H9 (cell line): ENCODE results near the gene RSU1. TPM values are rescaled to one million over a fixed set of nuclear protein-coding genes. Genes with fewer than 3 reads are reported as not detected.

Source experiments
- DNase-seq: peaks from one replicate; pipeline ENCODE4 v3.0.0-alpha.2; 2017
- H2AFZ ChIP-seq: one replicate; pipeline ENCODE4 v1.6.1; 2013; ENCODE audit warnings: mild to moderate bottlenecking, low read length, control low read depth, moderate library complexity
- H2AK5ac ChIP-seq: 2 replicates; pipeline ENCODE4 v1.6.1; 2013; ENCODE audit warnings: low read length, control low read depth, mixed read lengths; ENCODE audit not compliant: insufficient read length
- H2BK120ac ChIP-seq: one replicate; pipeline ENCODE4 v1.6.1; 2013; ENCODE audit warnings: low read depth, mild to moderate bottlenecking, low read length, control low read depth, inconsistent platforms; ENCODE audit not compliant: poor library complexity, severe bottlenecking
- H2BK12ac ChIP-seq: 2 replicates; pipeline ENCODE4 v1.6.1; 2013; ENCODE audit warnings: low read length, control low read depth, mixed read lengths, low read depth; ENCODE audit not compliant: insufficient read length
- H2BK15ac ChIP-seq: 2 replicates; pipeline ENCODE4 v1.6.1; 2013; ENCODE audit warnings: low read depth, low read length, control low read depth
- H2BK20ac ChIP-seq: one replicate; pipeline ENCODE4 v1.6.1; 2013; ENCODE audit warnings: low read depth, mild to moderate bottlenecking, low read length, control low read depth, inconsistent platforms; ENCODE audit not compliant: poor library complexity, severe bottlenecking
- H2BK5ac ChIP-seq: 2 replicates; pipeline ENCODE4 v1.6.1; 2013; ENCODE audit warnings: low read length, control low read depth, mixed read lengths; ENCODE audit not compliant: insufficient read length
- H3K14ac ChIP-seq: 2 replicates; pipeline ENCODE4 v1.6.1; 2013; ENCODE audit warnings: low read length, control low read depth; ENCODE audit not compliant: insufficient read depth
- H3K18ac ChIP-seq: 2 replicates; pipeline ENCODE4 v1.6.1; 2013; ENCODE audit warnings: low read depth, mild to moderate bottlenecking, mixed read lengths, low read length, control low read depth; ENCODE audit not compliant: insufficient read length
- H3K23ac ChIP-seq: 2 replicates; pipeline ENCODE4 v1.6.1; 2013; ENCODE audit warnings: low read length, control low read depth, mixed read lengths, low read depth; ENCODE audit not compliant: insufficient read length
- H3K23me2 ChIP-seq: 2 replicates; pipeline ENCODE4 v1.6.1; 2013; ENCODE audit warnings: low read depth, mild to moderate bottlenecking, mixed read lengths, low read length, control low read depth; ENCODE audit not compliant: insufficient read length, poor library complexity, severe bottlenecking
- H3K27ac ChIP-seq: 2 replicates; pipeline ENCODE4 v1.5.1; 2013; ENCODE audit warnings: low read length, control low read depth, mixed read lengths, low read depth; ENCODE audit not compliant: insufficient read length
- H3K27me3 ChIP-seq: 2 replicates; pipeline ENCODE4 v1.6.1; 2013; ENCODE audit warnings: low read length, control low read depth, inconsistent platforms; ENCODE audit not compliant: insufficient read depth
- H3K4ac ChIP-seq: 2 replicates; pipeline ENCODE4 v1.6.1; 2013; ENCODE audit warnings: low read depth, mild to moderate bottlenecking, control low read depth, inconsistent platforms, low read length, moderate library complexity
- H3K4me1 ChIP-seq: 2 replicates; pipeline ENCODE4 v1.6.1; 2013; ENCODE audit warnings: low read length, control low read depth, inconsistent platforms; ENCODE audit not compliant: insufficient read depth
- H3K4me2 ChIP-seq: 2 replicates; pipeline ENCODE4 v1.6.1; 2013; ENCODE audit warnings: low read length, control low read depth, mixed read lengths; ENCODE audit not compliant: insufficient read length, insufficient read depth
- H3K56ac ChIP-seq: 2 replicates; pipeline ENCODE4 v1.6.1; 2013; ENCODE audit warnings: low read depth, mild to moderate bottlenecking, mixed read lengths, low read length, control low read depth; ENCODE audit not compliant: insufficient read length
- H3K79me1 ChIP-seq: 2 replicates; pipeline ENCODE4 v1.6.1; 2013; ENCODE audit warnings: low read depth, mild to moderate bottlenecking, moderate library complexity, low read length, control low read depth, inconsistent platforms; ENCODE audit not compliant: insufficient read depth, poor library complexity, severe bottlenecking
- H3K79me2 ChIP-seq: 2 replicates; pipeline ENCODE4 v1.6.1; 2013; ENCODE audit warnings: low read length, control low read depth, inconsistent platforms; ENCODE audit not compliant: insufficient read depth
- H3K9ac ChIP-seq: 2 replicates; pipeline ENCODE4 v1.6.1; 2013; ENCODE audit warnings: low read length, control low read depth, mixed read lengths; ENCODE audit not compliant: insufficient read length; ENCODE audit errors: extremely low read depth
- H3K9me3 ChIP-seq: one replicate; pipeline ENCODE4 v1.6.1; 2013; ENCODE audit warnings: low read depth, low read length, inconsistent platforms; ENCODE audit not compliant: control insufficient read depth
- H3T11ph ChIP-seq: one replicate; pipeline ENCODE4 v1.6.1; 2013; ENCODE audit warnings: mild to moderate bottlenecking, low read length, control low read depth, inconsistent platforms
- H4K20me1 ChIP-seq: one replicate; pipeline ENCODE4 v1.6.1; 2013; ENCODE audit not compliant: control insufficient read depth, insufficient read length, insufficient read depth
- H4K5ac ChIP-seq: 2 replicates; pipeline ENCODE4 v1.6.1; 2013; ENCODE audit warnings: low read depth, mild to moderate bottlenecking, mixed read lengths, low read length, control low read depth; ENCODE audit not compliant: insufficient read length
- H4K8ac ChIP-seq: replicated peaks from 2 replicates; pipeline ENCODE4 v1.6.1; 2013; ENCODE audit warnings: low read length, control low read depth, mixed read lengths, low read depth; ENCODE audit not compliant: insufficient read length
- H4K91ac ChIP-seq: 2 replicates; pipeline ENCODE4 v1.6.1; 2013; ENCODE audit warnings: low read depth, mild to moderate bottlenecking, moderate library complexity, mixed read lengths, low read length, control low read depth; ENCODE audit not compliant: insufficient read length
- H3K27ac Mint-ChIP-seq, 3 experiments: 2 replicates in 2 of 3; 3 replicates in 1 of 3; pipeline ENCODE4 v1.8.0; 2020 to 2021; ENCODE audit warnings: mixed read lengths in 3 of 3, mild to moderate bottlenecking in 1 of 3, moderate library complexity in 1 of 3
- H3K27me3 Mint-ChIP-seq: 2 replicates; pipeline ENCODE4 v1.8.0; 2021; ENCODE audit warnings: low read depth, mild to moderate bottlenecking, moderate library complexity, mixed read lengths
- H3K36me3 Mint-ChIP-seq, 3 experiments: 2 replicates in 2 of 3; 3 replicates in 1 of 3; pipeline ENCODE4 v1.8.0; 2020 to 2021; ENCODE audit warnings: low read depth in 3 of 3, mixed read lengths in 3 of 3; ENCODE audit not compliant: insufficient read depth in 1 of 3
- H3K4me1 Mint-ChIP-seq, 2 experiments: 2 replicates each; pipeline ENCODE4 v1.8.0; 2020; ENCODE audit warnings: mixed read lengths in 2 of 2
- H3K4me3 Mint-ChIP-seq, 2 experiments: 2 replicates in 1 of 2; 3 replicates in 1 of 2; pipeline ENCODE4 v1.8.0; 2020 to 2021; ENCODE audit warnings: mild to moderate bottlenecking in 2 of 2, mixed read lengths in 2 of 2, moderate library complexity in 1 of 2
- H3K9me3 Mint-ChIP-seq, 2 experiments: 2 replicates in 1 of 2; 3 replicates in 1 of 2; pipeline ENCODE4 v1.8.0; 2020; ENCODE audit warnings: mild to moderate bottlenecking in 2 of 2, mixed read lengths in 2 of 2, moderate library complexity in 1 of 2
- WGBS: extraction: QIAGEN DNeasy Blood & Tissue Kit; methylation state at CpG from one replicate; pipeline ENCODE4 v1.1.7; 2013; ENCODE audit warnings: missing lambda C conversion rate, low lambda C conversion rate, mixed read lengths; ENCODE audit not compliant: insufficient read length; ENCODE audit errors: extremely low coverage; 5-methylcytosine and 5-hydroxymethylcytosine counted together
- total RNA-seq: library from RNA; stranded (reverse); gene quantifications from 2 replicates; pipeline ENCODE4 v1.2.1, GENCODE V29; 2021
- TF ChIP-seq, protein P1 (sequence below): fragments of 200-600 bp; sonication (generic); conservative IDR thresholded peaks from 3 replicates; pipeline ENCODE4 v1.8.0; 2021; ENCODE audit warnings: antibody characterized with exemption, mild to moderate bottlenecking

Gene RSU1
- total RNA-seq, 1 experiment from 2014 or later = 59.4 TPM

GRCh38 chr10:16724509-16724908, 92.7 kb downstream of the RSU1 start:
- Histone ChIP-seq H4K5ac (no peak overlapping the region), H2BK12ac (no peak overlapping the region), H4K20me1 (no peaks in the 10 kb centered on the region), H3K56ac (no peak overlapping the region), H3K79me1 (no peaks in the 10 kb centered on the region), H3K18ac (no peak overlapping the region), H3K9me3 (no peaks in the 10 kb centered on the region), H3K4me1 (no peaks in the 10 kb centered on the region), H3K23me2 (no peaks in the 10 kb centered on the region), H3K9ac (no peak overlapping the region), H3K27ac (no peak overlapping the region), H2BK5ac (no peak overlapping the region), H3K4ac (no peak overlapping the region), H2BK120ac (no peak overlapping the region), H3K4me2 (no peak overlapping the region), H2BK15ac (no peak overlapping the region), H3K79me2 (no peaks in the 10 kb centered on the region), H4K8ac (no peak overlapping the region), H3T11ph (no peak overlapping the region), H2BK20ac (no peak overlapping the region), H4K91ac (no peak overlapping the region), H2AFZ (no peak overlapping the region), H2AK5ac (no peak overlapping the region), H3K14ac (no peak overlapping the region), H3K23ac (no peak overlapping the region), H3K27me3 (no peaks in the 10 kb centered on the region)
- DNase-seq = no peak
- Mint-ChIP-seq H3K27me3 (no peaks in the 10 kb centered on the region), H3K4me1 (no peaks in the 10 kb centered on the region), H3K36me3 (peaks cover 6 to 11% (median 11%) of the 10 kb centered on the region in 3 experiments; a peak in 6 of 7 replicates), H3K4me3 (no peak overlapping the region), H3K27ac (peak overlapping the region in 2 of 3 experiments; percentile 42 to 46; a peak in 2 of 7 replicates), H3K9me3 (peaks cover 2 to 4% of the 10 kb centered on the region in 2 experiments; a peak in 3 of 5 replicates)
- WGBS = no CpG with 5 or more reads among the region's 6 CpGs
- TF ChIP-seq, protein P1, sequence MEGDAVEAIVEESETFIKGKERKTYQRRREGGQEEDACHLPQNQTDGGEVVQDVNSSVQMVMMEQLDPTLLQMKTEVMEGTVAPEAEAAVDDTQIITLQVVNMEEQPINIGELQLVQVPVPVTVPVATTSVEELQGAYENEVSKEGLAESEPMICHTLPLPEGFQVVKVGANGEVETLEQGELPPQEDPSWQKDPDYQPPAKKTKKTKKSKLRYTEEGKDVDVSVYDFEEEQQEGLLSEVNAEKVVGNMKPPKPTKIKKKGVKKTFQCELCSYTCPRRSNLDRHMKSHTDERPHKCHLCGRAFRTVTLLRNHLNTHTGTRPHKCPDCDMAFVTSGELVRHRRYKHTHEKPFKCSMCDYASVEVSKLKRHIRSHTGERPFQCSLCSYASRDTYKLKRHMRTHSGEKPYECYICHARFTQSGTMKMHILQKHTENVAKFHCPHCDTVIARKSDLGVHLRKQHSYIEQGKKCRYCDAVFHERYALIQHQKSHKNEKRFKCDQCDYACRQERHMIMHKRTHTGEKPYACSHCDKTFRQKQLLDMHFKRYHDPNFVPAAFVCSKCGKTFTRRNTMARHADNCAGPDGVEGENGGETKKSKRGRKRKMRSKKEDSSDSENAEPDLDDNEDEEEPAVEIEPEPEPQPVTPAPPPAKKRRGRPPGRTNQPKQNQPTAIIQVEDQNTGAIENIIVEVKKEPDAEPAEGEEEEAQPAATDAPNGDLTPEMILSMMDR = no peak
